GM12865 (cell line): ENCODE measurements around the gene SEC16A.

Source experiments
- DNase-seq: peaks from one replicate; pipeline ENCODE4 v3.0.0; 2010; ENCODE audit warnings: low read depth
- H3K4me3 ChIP-seq: 2 replicates; pipeline ENCODE4 v1.5.1; 2011; ENCODE audit warnings: mild to moderate bottlenecking, low read depth, low read length, control low read depth
- CTCF ChIP-seq: IDR thresholded peaks from 2 replicates; pipeline ENCODE4 v1.5.1; 2011; ENCODE audit warnings: low read length, control low read depth, low read depth, inconsistent platforms; ENCODE audit not compliant: insufficient read depth; ENCODE audit errors: missing control alignments

SEC16A gene

GRCh38 chr9:136522314-136523237 is 39.7 kb upstream of the SEC16A start:
- TF ChIP-seq CTCF, result no peak
- DNase-seq, result no peak
- H3K4me3 ChIP-seq, result no peak overlapping the region

GRCh38 chr9:136521537-136521936 is 38.7 kb upstream of the SEC16A start:
- no peak for TF ChIP-seq CTCF
- no peak for DNase-seq
- H3K4me3 ChIP-seq, result no peak overlapping the region

- no peak overlapping the region for H3K4me3 ChIP-seq
- DNase-seq, result no peak
- TF ChIP-seq CTCF, result no peak
These were observed 37.3 kb upstream of the SEC16A start for GRCh38 chr9:136520053-136520540.

- TF ChIP-seq CTCF, result no peak
- no peak for DNase-seq
These were observed 36.6 kb upstream of the SEC16A start for GRCh38 chr9:136519263-136520052.

GRCh38 chr9:136518623-136519022 is 35.8 kb upstream of the SEC16A start:
- H3K4me3 ChIP-seq, result no peak overlapping the region
- no peak for TF ChIP-seq CTCF
- DNase-seq, result no peak

More at GRCh38 chr9:136519263-136520052, 36.6 kb upstream of the SEC16A start:
- H3K4me3 ChIP-seq, result no peak overlapping the region

- TF ChIP-seq CTCF, result no peak
- no peak overlapping the region for H3K4me3 ChIP-seq
- no peak for DNase-seq
These were observed 35.1 kb upstream of the SEC16A start for GRCh38 chr9:136517950-136518349.
